Stimulated activated CD8-positive, alpha-beta memory T cell treated with anti-CD3 and anti-CD28 coated beads, Interleukin-12 subunit alpha, Interleukin-12 subunit beta, amount 100 ng/mL, for 24 hours (primary cell): ENCODE measurements around the gene MPPED1.

Experiments used
- DNase-seq: peaks from one replicate; pipeline ENCODE4 v3.0.0-alpha.2; 2020; ENCODE audit errors: extremely low read depth

MPPED1 gene

DNA sequence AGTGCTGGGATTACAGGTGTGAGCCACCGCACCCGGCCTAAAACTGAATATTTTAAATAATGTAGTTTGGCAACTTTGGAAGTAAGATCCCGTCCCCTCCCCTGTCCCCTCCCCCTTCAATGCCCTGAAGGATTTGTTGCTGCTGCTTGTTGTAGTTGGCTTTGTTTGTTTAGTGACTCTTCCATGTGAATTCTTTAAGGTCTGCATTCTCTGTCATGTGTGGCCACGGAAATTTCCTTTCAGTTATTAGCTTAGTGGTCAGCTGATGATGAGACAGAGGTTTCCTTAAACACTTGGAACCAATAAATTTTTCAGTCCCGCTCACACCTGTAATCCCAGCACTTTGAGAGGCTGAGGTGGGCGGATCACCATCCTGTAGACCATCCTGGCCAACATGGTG, 109.9 kb downstream of the MPPED1 start:
- DNase-seq, result no peak

DNA sequence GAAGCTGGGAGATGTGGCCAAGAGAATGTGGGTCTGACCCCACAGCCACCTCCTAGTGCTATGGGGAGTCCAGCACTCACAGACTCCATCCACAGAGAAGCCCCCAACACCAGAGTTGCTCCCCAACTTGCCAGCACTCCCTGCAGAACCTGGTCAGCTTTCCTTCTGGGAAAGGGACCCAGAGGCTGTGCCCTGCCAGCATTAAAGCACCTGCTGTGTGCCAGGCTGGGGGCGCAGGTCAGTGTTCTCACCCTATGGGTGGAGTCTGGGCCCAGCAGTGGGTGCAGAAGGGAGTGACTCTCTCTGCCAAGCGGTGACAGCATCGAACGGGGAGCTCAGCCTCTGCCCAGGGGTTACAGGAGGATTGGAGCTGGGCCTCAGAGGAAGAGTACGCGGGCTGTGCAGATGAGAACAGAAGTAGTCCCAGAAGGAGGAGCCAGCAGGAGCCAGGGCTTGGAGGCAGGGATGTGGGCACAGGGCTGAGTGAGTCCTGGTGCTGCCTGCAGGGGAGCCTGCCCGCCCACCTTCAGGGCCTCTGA, 114.4 kb downstream of the MPPED1 start:
- no peak for DNase-seq

DNA sequence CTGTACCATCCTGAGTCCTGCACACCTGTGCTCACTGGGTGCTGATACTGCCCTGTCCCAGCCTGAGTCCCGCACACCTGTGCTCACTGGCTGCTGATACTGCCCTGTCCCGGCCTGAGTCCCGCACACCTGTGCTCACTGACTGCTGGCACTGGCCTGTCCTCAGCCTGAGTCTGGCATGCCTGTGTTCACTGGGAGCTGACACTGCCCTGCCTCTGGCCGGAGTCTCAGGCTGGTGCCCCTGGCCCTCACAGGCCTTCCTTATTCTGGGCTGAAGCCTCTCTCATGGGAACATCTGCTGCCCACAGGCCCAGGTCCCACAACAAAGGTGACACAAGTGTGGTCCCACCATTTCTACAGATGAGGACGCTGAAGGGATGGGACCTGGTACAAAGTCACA, 115.1 kb downstream of the MPPED1 start:
- no peak for DNase-seq

DNA sequence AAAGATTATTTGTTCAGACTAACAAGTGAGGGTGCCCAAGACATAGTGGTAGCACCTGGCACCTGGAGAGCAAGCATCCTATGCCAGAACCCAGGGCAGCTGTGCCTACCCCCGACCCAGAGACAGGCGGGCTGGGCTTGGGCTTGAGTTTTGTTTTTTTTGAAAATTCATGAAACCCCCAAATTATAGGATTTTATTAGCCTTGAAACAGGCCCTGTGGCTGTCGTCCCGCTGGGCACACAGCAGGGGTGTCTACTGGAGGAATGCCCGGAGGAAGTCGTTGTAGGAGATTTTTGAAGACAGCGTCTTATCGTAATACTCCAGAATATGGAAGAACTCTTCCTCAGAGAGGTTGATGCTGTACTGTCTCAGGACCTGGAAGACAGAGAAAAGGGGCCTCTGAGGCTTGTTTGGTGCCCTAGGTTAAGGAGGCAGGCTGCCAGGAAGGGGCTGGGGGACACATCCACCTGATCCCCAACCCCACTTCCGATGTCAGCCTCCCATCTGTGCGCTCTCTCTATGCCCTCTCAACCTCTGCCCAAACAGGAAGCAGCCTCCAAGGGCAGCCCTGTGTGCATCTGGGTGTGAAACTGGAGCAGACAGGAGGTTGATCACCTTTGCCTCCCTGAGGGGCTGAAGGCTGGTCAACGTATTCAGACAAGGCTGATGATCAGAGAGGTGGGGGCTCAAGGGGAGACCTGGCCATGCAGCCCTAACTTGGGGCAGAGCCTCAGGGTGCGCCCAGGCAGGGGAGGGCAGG, 117.0 kb downstream of the MPPED1 start:
- no peak for DNase-seq

DNA sequence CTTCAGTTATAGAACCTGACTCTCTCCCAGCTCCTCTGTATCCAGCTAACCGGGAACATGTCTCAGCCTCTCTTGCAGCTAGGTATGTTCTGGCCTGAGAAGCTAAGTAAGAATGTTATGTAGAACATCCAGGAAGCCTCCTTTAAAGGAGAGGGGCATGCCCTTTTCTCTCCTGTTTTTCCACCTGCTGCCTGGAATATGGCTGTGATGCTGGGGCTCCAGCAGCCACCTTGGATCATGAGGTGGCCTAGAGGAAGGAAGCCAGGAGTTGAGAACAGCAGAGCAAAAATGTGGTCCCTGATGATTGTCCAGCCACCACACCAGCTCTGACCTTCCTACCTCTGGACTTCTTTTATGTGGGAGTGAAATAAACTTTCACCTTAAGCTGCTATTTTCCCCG, 117.6 kb downstream of the MPPED1 start:
- DNase-seq, result no peak

DNA sequence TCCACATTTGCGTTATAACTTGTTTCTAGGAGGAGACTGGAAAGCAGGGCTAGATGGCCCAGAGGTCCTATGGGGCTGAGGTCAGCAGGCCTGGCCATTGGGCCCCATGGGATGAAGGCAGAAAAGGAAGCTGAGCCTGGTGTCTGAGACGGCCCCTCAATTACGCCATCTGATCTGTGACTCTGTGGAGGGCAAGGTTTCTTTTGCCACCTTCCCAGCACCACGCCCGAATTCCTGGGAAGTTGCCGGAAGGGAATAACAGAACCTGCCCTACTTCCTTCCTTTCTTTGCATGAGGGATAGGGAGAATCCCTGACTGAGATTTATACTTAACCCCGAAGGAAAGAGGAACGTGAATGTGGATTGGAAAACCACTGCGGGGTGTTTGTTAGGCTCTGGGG, 118.1 kb downstream of the MPPED1 start:
- DNase-seq, result no peak

DNA sequence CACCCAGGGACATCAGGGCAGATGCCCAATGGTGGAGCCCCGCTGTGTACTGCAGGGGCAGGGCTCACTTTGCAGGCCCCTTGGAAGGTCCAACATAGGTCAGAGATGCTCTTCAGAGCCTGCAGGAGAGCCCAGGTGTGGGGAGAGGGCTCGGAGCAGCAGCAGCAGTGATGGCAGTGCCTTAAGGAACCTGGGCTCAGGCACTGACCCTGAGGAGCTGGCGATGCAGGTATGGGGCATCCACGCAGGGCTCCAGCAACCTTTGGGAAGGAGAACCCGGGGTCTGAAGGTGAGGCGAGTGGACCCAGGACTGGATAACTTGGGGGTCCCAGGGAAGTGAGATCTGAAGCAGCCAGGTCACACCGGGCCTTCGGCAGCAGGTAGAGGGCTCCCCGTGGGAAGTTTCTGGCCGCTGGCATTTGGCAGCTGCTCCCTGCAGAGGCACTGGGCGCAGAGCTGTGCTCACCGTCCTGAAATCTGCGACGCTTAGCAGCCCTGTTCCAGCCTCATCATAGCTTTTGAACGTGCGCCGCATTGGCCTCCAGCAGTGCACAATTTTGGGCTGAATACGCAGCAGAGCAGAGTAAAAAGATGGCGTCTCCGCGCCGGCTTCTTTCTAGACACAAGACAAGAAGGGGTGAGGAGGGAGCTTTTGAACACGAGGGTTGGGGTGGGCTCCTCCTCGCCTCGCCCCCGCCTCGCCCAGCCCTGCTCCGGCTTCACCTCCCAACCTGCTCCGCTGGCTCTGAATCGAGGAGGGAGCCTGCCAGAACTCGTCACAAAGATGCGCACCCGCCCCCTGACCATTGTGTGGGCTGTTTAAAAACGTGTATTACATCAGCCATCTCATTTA, 118.8 kb downstream of the MPPED1 start:
- no peak for DNase-seq

DNA sequence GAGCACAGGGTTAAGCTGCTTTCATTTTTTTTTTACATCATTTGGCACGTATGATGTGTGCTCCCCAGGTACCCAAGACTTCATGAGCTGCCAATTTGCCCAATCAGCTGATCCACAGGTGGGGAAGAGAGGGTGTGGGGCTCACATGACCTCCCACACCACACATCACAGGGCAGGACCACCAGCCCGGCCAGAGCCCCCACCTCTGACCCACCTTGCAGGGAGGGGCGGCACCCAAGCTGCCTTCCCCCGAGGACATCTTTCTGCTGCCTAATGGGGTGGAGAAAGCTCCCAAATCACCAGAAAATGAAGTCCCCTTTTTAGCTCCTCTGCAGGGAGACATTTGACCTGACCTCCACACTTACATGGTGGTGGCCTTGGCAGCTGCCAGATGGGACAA, 119.8 kb downstream of the MPPED1 start:
- no peak for DNase-seq

DNA sequence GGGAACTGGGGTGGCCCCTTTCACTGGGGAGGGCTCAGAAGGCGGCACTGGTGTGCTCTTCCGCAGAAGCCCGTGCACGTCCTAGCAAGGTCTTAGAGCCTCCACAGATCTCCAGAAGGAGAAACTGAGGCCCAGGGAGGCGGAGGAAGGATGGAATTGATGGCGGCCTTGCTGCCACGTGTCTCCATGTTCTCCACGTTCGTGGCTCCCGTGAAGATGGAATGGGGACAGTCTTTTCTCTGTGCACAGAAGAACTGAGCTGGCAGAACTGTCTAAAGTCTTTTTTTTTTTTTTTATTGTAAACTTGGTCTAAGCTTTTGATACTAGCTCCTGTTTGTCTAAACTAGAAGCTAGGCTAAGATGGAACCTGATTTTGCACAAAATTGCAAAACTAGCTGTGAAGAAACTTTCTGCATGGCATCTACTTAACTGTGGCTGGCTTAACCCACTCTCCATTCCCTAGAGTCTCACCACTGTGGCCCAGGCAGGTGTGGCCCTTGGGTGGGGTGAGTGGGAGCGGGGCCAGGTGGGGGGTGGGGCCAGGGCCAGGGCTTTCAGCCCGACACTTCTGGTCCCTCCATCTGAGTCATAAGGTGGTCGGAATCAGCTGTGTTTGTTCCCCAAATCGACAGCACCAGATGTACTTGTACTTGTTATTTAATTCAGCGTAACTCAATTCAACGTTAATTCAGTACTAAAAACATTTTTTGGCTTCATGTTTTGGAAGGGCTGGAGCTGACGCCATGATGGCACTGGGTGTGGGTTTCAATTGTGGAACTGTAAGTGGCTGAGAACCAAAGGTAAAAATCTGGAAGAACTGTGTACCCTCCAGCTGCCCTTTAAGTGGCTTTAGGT, 120.7 kb downstream of the MPPED1 start:
- DNase-seq, result no peak

DNA sequence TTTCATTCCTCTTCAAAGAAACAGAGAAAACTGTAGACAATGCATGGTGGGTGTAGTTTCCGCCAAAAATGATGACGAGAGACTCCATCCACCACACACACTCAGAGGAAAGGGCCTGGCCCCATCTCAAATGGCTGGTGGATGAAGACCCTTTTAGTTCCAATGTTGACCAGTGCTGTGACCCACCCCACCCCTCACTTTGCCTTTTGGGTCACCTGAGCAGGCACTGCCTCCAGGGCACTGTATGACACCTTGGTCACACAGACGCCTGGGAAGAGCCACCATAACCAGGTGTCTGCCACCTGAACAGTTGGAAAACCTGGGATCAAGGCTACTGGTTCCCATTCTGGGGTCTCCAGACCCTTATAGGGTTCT, 121.3 kb downstream of the MPPED1 start:
- DNase-seq, result no peak

DNA sequence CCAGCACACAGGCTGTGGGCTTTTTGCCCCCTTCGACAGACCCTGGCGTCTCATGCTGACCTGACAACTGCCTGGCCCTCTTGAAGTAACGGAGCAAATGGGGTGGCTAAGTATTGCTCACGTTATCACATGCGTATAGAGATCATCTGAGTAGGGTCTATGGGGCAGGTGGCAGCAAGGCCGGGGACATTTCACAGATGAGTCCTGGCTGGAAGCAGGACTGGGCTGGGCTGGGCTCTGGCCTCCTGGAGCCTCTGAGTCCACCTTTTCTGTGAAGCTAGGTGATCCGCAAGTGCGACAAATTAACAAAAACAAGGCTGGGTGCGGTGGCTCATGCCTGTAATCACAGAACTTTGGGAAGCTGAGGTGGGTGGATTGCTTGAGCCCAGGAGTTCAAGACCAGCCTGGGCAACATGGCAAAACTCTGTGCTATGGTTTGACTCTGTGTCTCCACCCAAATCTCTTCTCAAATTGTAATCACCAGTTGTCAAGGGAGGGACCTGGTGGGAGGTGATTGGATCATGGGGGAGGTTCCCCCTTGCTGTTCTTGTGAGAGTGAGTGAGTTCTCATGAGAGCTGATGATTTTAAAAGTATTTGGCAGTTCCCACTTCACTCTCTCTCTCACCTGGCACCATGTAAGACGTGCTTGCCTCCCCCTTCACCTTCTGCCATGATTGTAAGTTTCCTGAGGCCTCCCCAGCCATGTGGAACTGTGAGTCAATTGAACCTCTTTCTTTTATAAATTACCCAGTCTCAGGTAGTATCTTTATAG, 122.0 kb downstream of the MPPED1 start:
- DNase-seq, result no peak

DNA sequence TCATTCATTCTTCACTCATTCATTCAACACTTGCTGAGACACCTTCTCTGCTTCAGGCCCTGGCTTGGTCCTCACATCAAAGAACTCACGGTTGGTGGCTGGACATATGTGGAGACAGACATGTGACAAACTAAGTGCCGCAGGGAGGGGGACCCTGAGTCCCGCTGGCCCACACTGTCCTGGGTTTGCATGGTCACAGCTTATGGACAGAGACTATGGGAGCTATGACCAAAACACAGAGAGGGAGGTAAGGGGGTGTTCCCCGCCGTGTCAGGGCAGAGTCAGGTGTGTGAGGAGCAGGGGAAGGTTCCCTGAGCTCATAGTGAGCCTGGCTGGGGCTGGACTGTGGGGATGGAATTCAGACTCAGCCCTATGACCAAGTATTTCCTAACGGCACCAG, 123.1 kb downstream of the MPPED1 start:
- DNase-seq, result no peak

DNA sequence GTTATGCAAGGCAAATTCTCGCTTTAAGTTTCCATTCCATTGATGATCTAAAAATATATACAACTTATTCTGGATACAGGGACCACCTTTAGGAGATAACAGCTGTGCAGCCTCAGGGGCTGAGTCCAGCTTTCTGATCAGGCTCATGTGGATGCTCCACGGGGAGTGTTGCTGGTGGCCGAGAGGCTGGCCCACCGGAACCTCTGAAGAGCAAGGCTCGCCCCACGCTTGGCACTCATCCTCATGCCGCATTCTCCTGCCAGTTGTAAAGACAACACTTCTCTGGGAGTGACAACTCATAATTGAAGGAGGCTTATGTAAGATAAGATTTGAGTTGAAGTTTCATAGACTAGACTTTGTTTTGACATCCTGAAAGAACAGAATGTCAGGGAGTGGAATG, 123.5 kb downstream of the MPPED1 start:
- no peak for DNase-seq

DNA sequence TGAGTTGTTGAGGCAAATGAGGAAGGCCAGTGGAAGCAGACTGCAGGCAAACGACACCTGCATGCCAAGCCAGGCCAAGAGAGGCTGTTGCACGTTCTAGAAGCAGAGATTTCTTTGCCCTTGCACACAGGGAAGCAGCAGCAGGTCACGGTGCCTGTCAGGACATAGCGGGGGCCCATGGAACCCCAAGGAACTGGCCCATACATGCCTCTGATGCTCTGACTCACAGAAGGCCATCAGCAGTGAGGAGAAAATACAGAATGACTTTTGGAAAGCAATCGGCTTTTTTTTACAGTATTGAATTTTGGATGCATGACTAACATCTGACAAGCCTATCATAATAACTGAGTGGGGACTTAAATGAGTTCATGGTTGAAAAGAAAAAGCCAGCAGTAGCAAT, 123.9 kb downstream of the MPPED1 start:
- DNase-seq, result no peak

DNA sequence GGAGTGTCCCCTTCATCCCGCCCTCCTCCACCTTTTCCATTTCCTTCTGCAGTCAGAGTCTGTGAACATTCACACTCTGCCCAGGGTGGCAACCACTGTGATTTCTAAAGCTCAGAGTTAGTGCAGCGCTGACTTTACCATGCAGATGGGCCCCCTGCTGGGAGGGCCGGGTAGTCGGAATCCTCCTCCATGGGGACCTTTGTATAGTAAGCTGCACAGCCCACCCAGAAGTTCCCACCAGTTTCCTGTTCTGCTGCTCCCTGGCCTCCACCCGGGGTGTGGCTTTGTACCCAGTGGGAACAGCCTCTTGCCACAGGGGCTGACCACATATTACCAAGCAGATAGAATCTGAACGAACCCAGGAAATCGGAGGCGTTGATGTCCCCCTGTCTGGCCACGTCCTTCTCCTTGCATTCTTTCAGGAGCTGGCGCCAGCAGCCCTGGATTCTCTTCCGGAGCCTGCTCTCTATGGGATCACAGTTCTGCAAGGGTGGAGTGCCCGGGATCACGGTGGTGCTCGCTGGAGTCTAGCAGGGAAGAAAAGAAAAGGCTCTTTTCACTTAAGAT, 125.3 kb downstream of the MPPED1 start:
- no peak for DNase-seq

DNA sequence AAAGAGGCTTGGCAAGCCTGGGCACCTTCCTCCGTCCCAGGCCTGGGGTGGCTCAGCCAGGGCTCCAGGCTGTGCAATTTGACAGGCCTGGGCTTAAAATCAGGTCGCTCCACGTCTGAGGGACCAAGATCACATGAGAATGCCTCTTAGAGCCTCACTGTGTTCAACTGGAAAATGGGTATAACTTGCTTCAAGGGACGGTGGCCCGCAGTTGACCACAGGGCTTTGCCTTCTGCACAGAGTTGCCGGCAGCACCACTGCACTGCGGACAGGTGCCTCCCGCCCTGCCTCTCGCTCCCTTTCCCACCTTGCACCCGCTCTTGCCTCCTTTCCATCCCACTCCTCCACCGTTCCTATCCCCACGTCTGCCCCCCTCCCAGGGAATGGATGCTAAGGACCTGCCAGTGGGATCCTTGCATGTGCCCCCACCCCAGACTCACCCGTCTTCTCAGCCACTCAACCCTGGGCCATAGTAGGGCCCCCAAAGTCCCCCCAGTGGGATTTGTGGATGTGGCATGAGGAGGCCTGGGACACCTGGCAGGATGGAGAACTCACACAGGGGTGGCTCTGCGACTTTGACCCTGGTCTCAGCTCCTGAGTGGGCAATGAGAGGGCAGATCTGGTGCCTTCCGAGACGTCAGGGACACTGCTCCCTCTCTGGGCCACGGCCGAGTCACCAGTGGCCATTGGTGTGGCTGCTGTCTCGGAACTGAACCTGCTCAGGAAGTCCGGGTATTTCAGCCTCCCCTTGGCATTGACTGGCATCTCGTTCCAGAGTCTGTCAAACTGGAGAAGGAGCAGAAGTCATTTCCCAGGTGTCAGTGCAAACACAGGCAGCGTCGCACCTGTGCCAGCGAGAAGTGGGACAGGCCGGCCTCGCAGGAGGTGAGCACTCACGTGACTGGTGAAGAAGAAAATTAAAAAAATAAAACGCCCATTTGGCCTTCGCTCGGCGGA, 128.0 kb downstream of the MPPED1 start:
- no peak for DNase-seq

DNA sequence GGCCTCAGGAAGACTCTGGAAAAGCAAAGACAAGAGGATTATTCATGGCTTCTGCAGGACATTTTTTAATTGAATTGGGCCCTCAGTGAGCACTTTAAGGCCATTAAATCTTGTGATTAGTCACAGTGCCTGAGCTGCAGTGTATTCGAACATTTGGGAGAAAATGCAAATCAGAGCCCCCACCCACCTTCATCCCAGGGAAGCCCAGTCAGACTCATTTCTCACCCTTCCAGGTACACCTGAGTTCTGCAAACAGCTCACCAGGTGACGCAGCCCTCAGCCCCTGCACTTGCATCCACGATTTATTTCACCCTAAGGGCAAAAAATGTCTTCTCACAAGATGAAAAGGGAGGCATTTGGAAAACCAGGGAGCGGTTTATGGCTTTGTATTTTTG, 128.7 kb downstream of the MPPED1 start:
- DNase-seq, result no peak

DNA sequence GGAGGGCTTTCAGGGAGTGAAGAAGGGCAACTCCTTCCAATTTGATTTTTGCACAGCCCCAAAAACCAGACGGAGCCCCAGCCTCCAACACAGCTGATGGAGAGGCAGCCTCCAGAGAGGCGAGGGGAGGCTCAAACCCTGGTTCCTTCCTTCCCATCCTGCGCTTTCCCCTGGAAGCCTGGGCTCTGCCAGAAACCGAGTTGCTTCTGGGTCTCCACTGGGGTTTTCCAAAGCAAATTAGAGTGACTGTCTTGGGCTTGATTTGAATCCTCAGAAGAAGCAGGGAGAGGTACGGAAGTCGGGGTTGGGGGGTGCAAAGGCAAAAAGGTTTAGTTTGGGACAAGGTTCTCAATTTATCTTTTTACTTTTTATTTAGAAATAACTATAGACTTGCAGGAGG, 129.2 kb downstream of the MPPED1 start:
- no peak for DNase-seq

DNA sequence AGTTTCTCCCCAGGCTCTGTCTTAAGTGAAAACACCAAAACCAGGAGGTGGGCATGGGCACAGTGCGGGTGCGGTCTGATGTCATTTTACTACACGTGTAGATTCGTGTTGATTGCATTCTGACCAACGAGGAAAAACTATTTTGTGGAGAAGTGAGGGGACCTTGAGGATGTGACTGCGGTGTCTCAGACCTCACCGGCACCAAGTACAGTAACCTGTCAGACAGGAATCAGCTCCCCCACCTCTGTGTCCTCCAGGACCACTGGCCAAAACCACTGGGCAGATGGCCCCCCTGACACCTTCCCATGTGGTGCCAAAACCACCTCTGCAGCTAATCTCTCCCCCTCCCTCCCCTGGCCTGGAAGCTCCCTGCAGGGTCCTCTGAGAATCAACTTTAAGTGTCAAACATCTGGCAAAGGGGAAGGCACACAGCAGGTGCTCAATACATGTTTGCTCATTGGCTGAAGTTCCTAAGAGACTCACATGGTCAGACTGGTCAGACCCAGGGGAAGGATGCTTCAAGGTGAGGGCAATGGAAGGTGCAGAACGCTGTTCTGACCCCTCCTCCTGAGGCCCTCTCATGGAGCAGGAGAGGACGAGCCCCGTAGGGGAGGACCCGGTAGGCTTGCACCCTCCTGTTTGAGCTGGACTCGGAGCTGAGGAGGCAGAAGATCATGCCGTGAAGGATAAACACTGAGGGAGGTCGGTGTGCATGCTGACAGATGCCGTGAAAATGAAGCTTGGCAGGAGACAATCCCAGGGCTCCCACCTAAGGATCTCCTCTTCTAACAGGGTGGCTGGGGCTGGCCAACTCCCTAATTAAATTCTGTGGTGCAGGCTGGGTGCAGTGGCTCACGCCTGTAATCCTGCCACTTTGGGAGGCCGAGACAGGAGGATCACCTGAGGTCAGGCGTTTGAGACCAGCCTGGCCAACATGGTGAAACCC, 129.9 kb downstream of the MPPED1 start:
- DNase-seq, result no peak
